ACHN (cell line): ENCODE measurements around the gene TSPY9.
"Not testable (repeated sequence)": the region's sequence is repeated elsewhere in the genome, so short reads cannot be mapped to it uniquely, and the experiment has no call there.

Experiments
- DNase-seq: peaks from one replicate; pipeline ENCODE4 v3.0.0-alpha.2; 2015
- in situ Hi-C: cut with HindIII; loops from 2 replicates; pipeline ENCODE4 v1.10.0; 2017; ENCODE audit warnings: low sequenced_read_pairs, low pct_ligation_motif_present, low pct_unique_long_range_greater_than_20kb

The TSPY9 gene

GRCh38 chrY:9486967-9487366 lies at the start of gene TSPY9:
TSPY9 (plus strand) TSS chrY:9487267; CDS start chrY:9487313, 46 bp downstream.
- in situ Hi-C loops, DNase-seq: not testable (repeated sequence)

- in situ Hi-C loops, DNase-seq: not testable (repeated sequence)
Measured at GRCh38 chrY:9466655-9467054, 20.4 kb upstream of the TSPY9 start, which contains the start of gene TSPY1. TSPY1 (plus strand) TSS chrY:9466955; CDS start chrY:9467001, 46 bp downstream.

GRCh38 chrY:9504396-9504795 lies 17.3 kb downstream of the TSPY9 start:
- in situ Hi-C loops: not testable (repeated sequence)

GRCh38 chrY:9516287-9516686 lies 29.2 kb downstream of the TSPY9 start:
- in situ Hi-C loops, DNase-seq: not testable (repeated sequence)

More at GRCh38 chrY:9504396-9504795, 17.3 kb downstream of the TSPY9 start:
- DNase-seq: not testable (repeated sequence)

GRCh38 chrY:9527580-9527979 lies 40.5 kb downstream of the TSPY9 start, which contains the start of gene TSPY10:
TSPY10 (plus strand) TSS chrY:9527880; CDS start chrY:9527926, 46 bp downstream.
- in situ Hi-C loops, DNase-seq: not testable (repeated sequence)
